GM12878 (cell line): ENCODE measurements around the gene TMOD3. TPM values are rescaled to one million over a fixed set of nuclear protein-coding genes. Genes with fewer than 3 reads are reported as not detected.

Experiments
- ATAC-seq: fragments of 200-7000 bp; cut with Tn5 transposase; 3 replicates; pipeline ENCODE4 v1.9.1; 2020; ENCODE audit warnings: mild to moderate bottlenecking, moderate library complexity
- BruUV-seq: library from RNA; stranded (reverse); fragments of 400-500 nt; replicated peaks from 2 replicates; lab custom pipeline; 2021; lab: Mats Ljungman, UMichigan
- CTCF ChIA-PET: fragments of 300-600 bp; sonication (Branson Sonifier 250); formaldehyde crosslinking; extraction: SDS; loops from one replicate; lab custom pipeline; 2021; ENCODE audit warnings: inconsistent platforms; lab: Yijun Ruan, JAX
- POLR2A ChIA-PET: fragments of 350-600 bp; formaldehyde crosslinking; extraction: SDS; loops from one replicate; lab custom pipeline; 2021; ENCODE audit warnings: inconsistent platforms; lab: Charles Lee
- RAD21 ChIA-PET: fragments of 300-600 bp; sonication (Branson Sonifier 250); formaldehyde crosslinking; loops from one replicate; lab custom pipeline; 2023; ENCODE audit warnings: antibody characterized with exemption; ENCODE audit not compliant: unreplicated experiment; lab: Charles Lee
- SMC1A ChIA-PET: fragments of 300-600 bp; sonication (Branson Sonifier 250); formaldehyde crosslinking; loops from one replicate; lab custom pipeline; 2023; ENCODE audit not compliant: unreplicated experiment, uncharacterized antibody; lab: Charles Lee
- DNase-seq: peaks from one replicate; pipeline ENCODE4 v3.0.0-alpha.2; 2011; ENCODE audit warnings: low read depth, low spot score
- FAIRE-seq: peaks from 3 replicates; lab custom pipeline; 2011; peaks lifted over from hg19 to GRCh38; lab: Jason Lieb, UNC
- H2AFZ ChIP-seq: 2 replicates; pipeline ENCODE4 v1.6.0; 2011; ENCODE audit warnings: low read depth, low read length, control low read depth; ENCODE audit not compliant: control insufficient read depth
- H3K27ac ChIP-seq: 2 replicates; pipeline ENCODE4 v1.5.1; 2011; ENCODE audit warnings: control low read depth; ENCODE audit not compliant: control insufficient read depth, insufficient read depth
- H3K27me3 ChIP-seq, 2 experiments: replicated peaks in 1 of 2; 2 replicates each; pipeline versions ENCODE4 v1.6.0 to v1.6.1; 2011; ENCODE audit warnings: low read length in 1 of 2; ENCODE audit not compliant: control insufficient read depth in 2 of 2, insufficient read depth in 2 of 2
- H3K36me3 ChIP-seq, 2 experiments: 2 replicates each; pipeline ENCODE4 v1.5.1; 2011; ENCODE audit warnings: low read length in 1 of 2; ENCODE audit not compliant: control insufficient read depth in 2 of 2, insufficient read depth in 2 of 2
- H3K4me1 ChIP-seq: 2 replicates; pipeline ENCODE4 v1.6.1; 2011; ENCODE audit warnings: mild to moderate bottlenecking, low read length, moderate library complexity, mixed read lengths; ENCODE audit not compliant: control insufficient read depth, insufficient read depth
- H3K4me2 ChIP-seq: 2 replicates; pipeline ENCODE4 v1.6.0; 2011; ENCODE audit warnings: control low read depth; ENCODE audit not compliant: control insufficient read depth, insufficient read depth
- H3K4me3 ChIP-seq: fragments of 200-600 bp; sonication (generic); 2 replicates; pipeline ENCODE4 v1.5.1; 2016
- H3K79me2 ChIP-seq: 2 replicates; pipeline ENCODE4 v1.6.0; 2011; ENCODE audit warnings: low read length; ENCODE audit not compliant: control insufficient read depth, insufficient read depth
- H3K9ac ChIP-seq: 2 replicates; pipeline ENCODE4 v1.8.0; 2011; ENCODE audit warnings: low read length, control low read depth, mixed read lengths; ENCODE audit not compliant: control insufficient read depth, insufficient read depth
- H3K9me3 ChIP-seq: replicated peaks from 3 replicates; pipeline ENCODE4 v1.5.1; 2011; ENCODE audit warnings: mild to moderate bottlenecking, low read length; ENCODE audit not compliant: control insufficient read depth, insufficient read depth
- H4K20me1 ChIP-seq: 2 replicates; pipeline ENCODE4 v1.6.0; 2011; ENCODE audit not compliant: control insufficient read depth, insufficient read depth
- EZH2 ChIP-seq: IDR thresholded peaks from 2 replicates; pipeline ENCODE4 v1.6.1; 2012; ENCODE audit warnings: low read depth, mild to moderate bottlenecking, control low read depth, inconsistent platforms, low read length, borderline replicate concordance; ENCODE audit not compliant: control insufficient read depth
- HDAC2 ChIP-seq: fragments of 200-600 bp; sonication (generic); IDR thresholded peaks from 2 replicates; pipeline ENCODE4 v1.6.1; 2017
- JUNB ChIP-seq: IDR thresholded peaks from 2 replicates; pipeline ENCODE4 v1.6.1; 2016; ENCODE audit warnings: antibody characterized with exemption, mild to moderate bottlenecking
- MYC ChIP-seq: IDR thresholded peaks from 2 replicates; pipeline ENCODE4 v1.6.1; 2011; ENCODE audit warnings: mild to moderate bottlenecking, low read length, moderate library complexity, inconsistent platforms; ENCODE audit not compliant: insufficient read depth, insufficient replicate concordance, insufficient read length, severe bottlenecking
- RFX5 ChIP-seq: IDR thresholded peaks from 2 replicates; pipeline ENCODE4 v1.6.1; 2011; ENCODE audit warnings: low read depth, low read length, improper control_type of control experiment
- SRF ChIP-seq, 2 experiments: IDR thresholded peaks; 2 replicates each; pipeline ENCODE4 v1.6.1; 2011; ENCODE audit warnings: low read depth in 2 of 2, low read length in 2 of 2, mild to moderate bottlenecking in 1 of 2, moderate library complexity in 1 of 2
- SUPT20H ChIP-seq: IDR thresholded peaks from 2 replicates; pipeline ENCODE4 v1.6.1; 2011; ENCODE audit warnings: low read depth, mild to moderate bottlenecking, low read length, moderate library complexity, borderline replicate concordance; ENCODE audit not compliant: control insufficient read depth
- ZBTB4 ChIP-seq: fragments of 450-650 bp; formaldehyde crosslinking; IDR thresholded peaks from 2 replicates; pipeline ENCODE4 v1.4.0; 2022; ENCODE audit warnings: mild to moderate bottlenecking, moderate library complexity
- ZBTB40 ChIP-seq: fragments of 450-650 bp; IDR thresholded peaks from 2 replicates; pipeline ENCODE4 v1.6.1; 2016; ENCODE audit warnings: mild to moderate bottlenecking, moderate library complexity, borderline replicate concordance
- WGBS: methylation state at CpG from one replicate; pipeline ENCODE4 v1.1.6; 2016; ENCODE audit warnings: low lambda C conversion rate; ENCODE audit not compliant: insufficient replicate concordance, insufficient coverage; ENCODE audit errors: missing lambda C conversion rate; 5-methylcytosine and 5-hydroxymethylcytosine counted together
- in situ Hi-C: fragments of 300-500 bp; cut with MboI; formaldehyde crosslinking; loops from 9 replicates; pipeline ENCODE4 v1.14.3; 2018; ENCODE audit warnings: mixed read lengths
- intact Hi-C: fragments of 100-400 bp; cut with micrococcal nuclease; formaldehyde crosslinking; loops from one replicate; pipeline ENCODE4 v1.14.2; 2022; ENCODE audit not compliant: unreplicated experiment
- polyA plus RNA-seq, 11 experiments: library from polyadenylated mRNA; depleted of rRNA in 4 of 11; unstranded in 6 of 11; stranded (reverse) in 5 of 11; fragments of >200 nt; fragmentation: Nextera tagmentation in 4 of 11; fragmentation: Illumina TruSeq in 1 of 11; extraction: Ambion mirVana in 4 of 11; extraction: Trizol in 1 of 11; gene quantifications; 1 replicate in 1 of 11; 2 replicates in 10 of 11; pipeline versions ENCODE4 v1.2.1 to v1.2.3, GENCODE V29; 2011 to 2016; ENCODE audit warnings: inconsistent platforms in 2 of 11, missing spikeins in 2 of 11, low read depth in 1 of 11
- total RNA-seq, 4 experiments: library from RNA; depleted of rRNA in 3 of 4; stranded (reverse); fragments of >200 nt in 3 of 4; fragmentation: Illumina TruSeq in 1 of 4; extraction: Trizol in 1 of 4; gene quantifications; 2 replicates each; pipeline versions ENCODE4 v1.2.1 to v1.2.3, GENCODE V29; 2013 to 2021
- TF ChIP-seq, protein P1 (sequence below): fragments of 450-650 bp; conservative IDR thresholded peaks from 2 replicates; pipeline ENCODE4 v1.6.1; 2017; ENCODE audit warnings: mild to moderate bottlenecking, moderate library complexity

Gene TMOD3
- total and polyA plus RNA-seq, 10 of the 15 experiments (the other 5 are each of a cell fraction or from before 2014, with no cell fraction given): 5.2 to 39.4 (median 22.5) TPM

GRCh38 chr15:51874751-51875644, 45.5 kb downstream of the TMOD3 start:
- H2AFZ ChIP-seq: no peak overlapping the region
- H3K27ac ChIP-seq: no peak overlapping the region
- ATAC-seq (no peak), DNase-seq (no peak), FAIRE-seq (peak; percentile 38)
- CTCF ChIA-PET: interaction anchor here (0.7 to 4.6 kb wide), 2 partner anchors 9 to 14 kb away, joined by 3 to 22 read pairs; no protein-coding TSS in a partner anchor
- H3K9me3 ChIP-seq: no peaks in the 10 kb centered on the region
- 96% methylated on average over 8 of the region's 8 CpGs for WGBS
- H3K9ac ChIP-seq: no peak overlapping the region
- RAD21 ChIA-PET: interaction anchor here (1.0 kb wide), 1 partner anchor 8 kb away, joined by 3 read pairs; no protein-coding TSS in a partner anchor
- H3K27me3 ChIP-seq: no peaks in the 10 kb centered on the region
- intact Hi-C loops: no loop called here
- no peaks in the 10 kb centered on the region for H3K4me1 ChIP-seq
- POLR2A ChIA-PET: no interaction called here
- no peak overlapping the region for H3K4me2 ChIP-seq
- in situ Hi-C loops: no loop called here
- no peaks in the 10 kb centered on the region for H4K20me1 ChIP-seq
- BruUV-seq: no TSS peak
- no peaks in the 10 kb centered on the region for H3K79me2 ChIP-seq
- H3K4me3 ChIP-seq: no peak overlapping the region
- peaks cover 6 to 21% of the 10 kb centered on the region in 2 experiments for H3K36me3 ChIP-seq
- SMC1A ChIA-PET: interaction anchor here (1.6 kb wide), 1 partner anchor 10 kb away, joined by 4 read pairs; no protein-coding TSS in a partner anchor
- TF ChIP-seq JUNB (no peak), ZBTB4 (CRISPR knock-in tag) (no peak), SRF (IDR thresholded peaks at IDR 0.05; ENCODE audit: low read depth in 2 of 2, low read length in 2 of 2) (no peak), RFX5 (no peak), HDAC2 (no peak), ZBTB40 (no peak), EZH2 (no peak), MYC (no peak), SUPT20H (no peak)
- TF ChIP-seq, protein P1, sequence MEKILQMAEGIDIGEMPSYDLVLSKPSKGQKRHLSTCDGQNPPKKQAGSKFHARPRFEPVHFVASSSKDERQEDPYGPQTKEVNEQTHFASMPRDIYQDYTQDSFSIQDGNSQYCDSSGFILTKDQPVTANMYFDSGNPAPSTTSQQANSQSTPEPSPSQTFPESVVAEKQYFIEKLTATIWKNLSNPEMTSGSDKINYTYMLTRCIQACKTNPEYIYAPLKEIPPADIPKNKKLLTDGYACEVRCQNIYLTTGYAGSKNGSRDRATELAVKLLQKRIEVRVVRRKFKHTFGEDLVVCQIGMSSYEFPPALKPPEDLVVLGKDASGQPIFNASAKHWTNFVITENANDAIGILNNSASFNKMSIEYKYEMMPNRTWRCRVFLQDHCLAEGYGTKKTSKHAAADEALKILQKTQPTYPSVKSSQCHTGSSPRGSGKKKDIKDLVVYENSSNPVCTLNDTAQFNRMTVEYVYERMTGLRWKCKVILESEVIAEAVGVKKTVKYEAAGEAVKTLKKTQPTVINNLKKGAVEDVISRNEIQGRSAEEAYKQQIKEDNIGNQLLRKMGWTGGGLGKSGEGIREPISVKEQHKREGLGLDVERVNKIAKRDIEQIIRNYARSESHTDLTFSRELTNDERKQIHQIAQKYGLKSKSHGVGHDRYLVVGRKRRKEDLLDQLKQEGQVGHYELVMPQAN: no peak
